ENCODE data around the gene RIMS4. TPM values are rescaled to one million over a fixed set of nuclear protein-coding genes. Genes with fewer than 3 reads are reported as not detected.

Gene RIMS4
- total RNA-seq, 1 donor from 2014 or later = 0.11 TPM

- Histone ChIP-seq H3K9me3 (replicated peaks) (no peaks in the 10 kb centered on the region), H3K27ac (replicated peaks) (no peak overlapping the region), H3K36me3 (no peaks in the 10 kb centered on the region), H3K27me3 (ENCODE audit: low read depth) (no peaks in the 10 kb centered on the region), H3K4me3 (no peak overlapping the region), H3K4me1 (no peaks in the 10 kb centered on the region)
- intact Hi-C loops (cut with micrococcal nuclease) = no loop called here
- no peak for DNase-seq
- no peak for TF ChIP-seq CTCF (IDR thresholded peaks at IDR 0.05; ENCODE audit: borderline replicate concordance)
Observed at GRCh38 chr20:44819936-44820335, 9.6 kb upstream of the RIMS4 start.

GRCh38 chr20:44817143-44817910 is 7.0 kb upstream of the RIMS4 start:
- intact Hi-C loops (cut with micrococcal nuclease) = no loop called here
- TF ChIP-seq CTCF (IDR thresholded peaks at IDR 0.05; ENCODE audit: borderline replicate concordance) = no peak
- H3K27me3 ChIP-seq (ENCODE audit: low read depth) = peaks cover 7% of the 10 kb centered on the region
- no peaks in the 10 kb centered on the region for H3K36me3 ChIP-seq
- no peak overlapping the region for H3K27ac ChIP-seq (replicated peaks)
- H3K9me3 ChIP-seq (replicated peaks) = peaks cover 8% of the 10 kb centered on the region
- H3K4me3 ChIP-seq = no peak overlapping the region
- H3K4me1 ChIP-seq = no peaks in the 10 kb centered on the region
- DNase-seq = no peak

DNA sequence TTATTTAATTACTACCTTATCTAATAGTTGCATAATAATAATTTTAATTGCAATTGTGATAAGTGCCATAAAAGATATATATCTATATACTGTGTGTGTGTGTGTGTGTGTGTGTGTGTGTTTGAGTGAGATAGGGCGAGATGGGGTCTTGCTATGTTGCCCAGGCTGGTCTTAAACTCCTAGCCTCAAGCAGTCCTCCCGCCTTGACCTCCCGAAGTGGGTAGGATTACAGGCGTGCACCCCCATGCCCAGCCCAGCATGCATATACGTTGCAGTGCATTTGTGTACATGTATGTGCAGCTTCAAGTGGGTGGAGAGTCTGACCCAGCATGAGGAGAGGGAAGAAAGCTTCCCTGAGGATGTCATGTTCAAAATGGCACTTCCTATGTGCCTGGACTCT is 4.6 kb upstream of the RIMS4 start:
- peaks cover 19% of the 10 kb centered on the region for H3K9me3 ChIP-seq (replicated peaks)
- intact Hi-C loops (cut with micrococcal nuclease) = no loop called here
- no peak overlapping the region for H3K27ac ChIP-seq (replicated peaks)
- H3K27me3 ChIP-seq (ENCODE audit: low read depth) = peaks cover 28% of the 10 kb centered on the region
- peaks cover under 1% of the 10 kb centered on the region for H3K4me1 ChIP-seq
- H3K4me3 ChIP-seq = no peak overlapping the region
- TF ChIP-seq CTCF (IDR thresholded peaks at IDR 0.05; ENCODE audit: borderline replicate concordance) = no peak
- no peaks in the 10 kb centered on the region for H3K36me3 ChIP-seq
- DNase-seq = no peak

GRCh38 chr20:44811150-44811685 is 872 bp upstream of the RIMS4 start:
- Histone ChIP-seq H3K4me1 (peaks cover 4% of the 10 kb centered on the region), H3K27me3 (ENCODE audit: low read depth) (peaks cover 65% of the 10 kb centered on the region)
- intact Hi-C loops (cut with micrococcal nuclease) = no loop called here

GRCh38 chr20:44810061-44810390 is 320 bp downstream of the RIMS4 start:
- intact Hi-C loops (cut with micrococcal nuclease) = no loop called here
- peaks cover 7% of the 10 kb centered on the region for H3K4me1 ChIP-seq
- peaks cover 77% of the 10 kb centered on the region for H3K27me3 ChIP-seq (ENCODE audit: low read depth)
- no peak for DNase-seq
- H3K4me3 ChIP-seq = peak overlapping the region; percentile 37
- no peaks in the 10 kb centered on the region for H3K36me3 ChIP-seq
- no peak for TF ChIP-seq CTCF (IDR thresholded peaks at IDR 0.05; ENCODE audit: borderline replicate concordance)
- H3K9me3 ChIP-seq (replicated peaks) = peaks cover 19% of the 10 kb centered on the region
- no peak overlapping the region for H3K27ac ChIP-seq (replicated peaks)

More at GRCh38 chr20:44811150-44811685, 872 bp upstream of the RIMS4 start:
- no peak for DNase-seq
- TF ChIP-seq CTCF (IDR thresholded peaks at IDR 0.05; ENCODE audit: borderline replicate concordance) = no peak
- Histone ChIP-seq H3K9me3 (replicated peaks) (peaks cover 19% of the 10 kb centered on the region), H3K27ac (replicated peaks) (no peak overlapping the region), H3K36me3 (no peaks in the 10 kb centered on the region), H3K4me3 (no peak overlapping the region)

Measured in left ventricle myocardium inferior (tissue), 1 donor.